ENCODE results near the gene FASN. TPM values are rescaled to one million over a fixed set of nuclear protein-coding genes. Genes with fewer than 3 reads are reported as not detected.

FASN gene
- total and polyA plus RNA-seq, 2 donors (not counting 3 experiments of a cell fraction or from before 2014, with no cell fraction given) = 101 to 360 TPM

- intact Hi-C loops (cut with micrococcal nuclease) (loop anchor here (10.0 kb wide), 1 partner anchor 185 kb away; the partner anchor contains the start of gene CCDC57), dilution Hi-C loops (cut with MboI; ENCODE audit: extremely low pct_ligation_motif_present, low sequenced_read_pairs) (no loop called here)
- peaks cover 4% of the 10 kb centered on the region for H3K79me2 ChIP-seq (ENCODE audit: control insufficient read depth, insufficient read depth, low read length)
- H3K9me1 ChIP-seq (replicated peaks; ENCODE audit: control insufficient read depth, extremely low read depth, insufficient read depth, low read length) = no peaks in the 10 kb centered on the region
- H3K4me2 ChIP-seq (ENCODE audit: insufficient read depth, low read length) = no peak overlapping the region
- H3K9ac ChIP-seq (replicated peaks; ENCODE audit: extremely low read depth, insufficient read depth, low read length) = no peak overlapping the region
- no peaks in the 10 kb centered on the region for H3K36me3 ChIP-seq (ENCODE audit: control insufficient read depth in 2 of 2, extremely low read depth in 1 of 2, insufficient read depth in 2 of 2, low read length in 2 of 2)
- BruUV-seq (replicated peaks) = no TSS peak
- no peak for DNase-seq (ENCODE audit: low read depth, low spot score)
- H3K27ac ChIP-seq (ENCODE audit: insufficient read depth, low read depth, low read length) = no peak overlapping the region
- no peaks in the 10 kb centered on the region for H3K27me3 ChIP-seq (ENCODE audit: control insufficient read depth in 2 of 2, insufficient read depth in 2 of 2, low read length in 2 of 2)
- no peaks in the 10 kb centered on the region for H4K20me1 ChIP-seq (replicated peaks; ENCODE audit: control insufficient read depth, extremely low read depth, insufficient read depth, low read length)
- peaks cover 10% of the 10 kb centered on the region for H3K4me1 ChIP-seq (ENCODE audit: control insufficient read depth, extremely low read depth, insufficient read depth, low read length)
- H3K4me3 ChIP-seq (replicated peaks in 1 of 3; ENCODE audit: insufficient read depth in 1 of 3, low read depth in 1 of 3, low read length in 3 of 3) = no peak overlapping the region
- TF ChIP-seq EZH2 (IDR thresholded peaks at IDR 0.05; ENCODE audit: borderline replicate concordance, low read depth, low read length, severe bottlenecking) (no peak), POLR2A (IDR thresholded peaks at IDR 0.05; ENCODE audit: low read depth, low read length) (no peak), MYC (IDR thresholded peaks at IDR 0.05; ENCODE audit: low read depth, low read length) (no peak), POLR2AphosphoS5 (IDR thresholded peaks at IDR 0.05; ENCODE audit: insufficient read depth, low read depth, low read length) (no peak), CTCF (IDR thresholded peaks at IDR 0.05; ENCODE audit: extremely low read depth in 1 of 2, insufficient read depth in 1 of 2, low read depth in 1 of 2, low read length in 2 of 2) (no peak), FOS (IDR thresholded peaks at IDR 0.05; ENCODE audit: borderline replicate concordance, insufficient read depth, low read length) (no peak), MAX (IDR thresholded peaks at IDR 0.05; ENCODE audit: insufficient read depth, insufficient read length) (no peak), GATA2 (IDR thresholded peaks at IDR 0.05; ENCODE audit: insufficient read depth, insufficient read length, low read depth, low read length) (no peak), JUN (IDR thresholded peaks at IDR 0.05; ENCODE audit: borderline replicate concordance, insufficient read depth, insufficient read length, low read depth) (no peak)
- FAIRE-seq = no peak
- ChIA-PET POLR2A (no interaction called here), CTCF (interaction anchor here (1.0 to 4.2 kb wide), 12 partner anchors 8 to 309 kb away, joined by 3 to 127 read pairs (median 14); partner anchors contain the start of genes CENPX, DCXR, GPS1 and LRRC45)
- H3K9me3 ChIP-seq (replicated peaks; ENCODE audit: control insufficient read depth, insufficient read depth, low read length) = no peaks in the 10 kb centered on the region
- H2AFZ ChIP-seq (ENCODE audit: low read depth, low read length) = no peak overlapping the region
Measured at GRCh38 chr17:82029391-82029790, 68.6 kb downstream of the FASN start.
